ENCODE results near the gene CHMP4A. TPM values are rescaled to one million over a fixed set of nuclear protein-coding genes. Genes with fewer than 3 reads are reported as not detected.

CHMP4A gene
- total RNA-seq, 4 donors from 2014 or later, result 93.4 to 134 (median 106) TPM

GRCh38 chr14:24194873-24195185 lies 18.5 kb downstream of the CHMP4A start:
- Histone ChIP-seq H3K9me3 (no peaks in the 10 kb centered on the region), H3K27ac (peak overlapping the region; percentile 85 to 99 (median 96)), H3K4me3 (peak overlapping the region; percentile 82 to 83), H3K4me1 (peaks cover 4 to 51% (median 16%) of the 10 kb centered on the region in 3 donors), H3K36me3 (peaks cover 0 to 50% of the 10 kb centered on the region in 2 donors), H3K27me3 (no peaks in the 10 kb centered on the region)
- TF ChIP-seq CTCF (IDR thresholded peaks at IDR 0.05), result no peak
- no peak for TF ChIP-seq EP300 (IDR thresholded peaks at IDR 0.05)
- no peak for TF ChIP-seq POLR2A (IDR thresholded peaks at IDR 0.05)
- no peak for TF ChIP-seq POLR2AphosphoS5 (IDR thresholded peaks at IDR 0.05)
- 41 to 80% methylated on average over 1 to 3 of the region's 8 CpGs for WGBS, 2 donors (ENCODE audit: low coverage in 1 of 2)
- no peak for ATAC-seq

DNA sequence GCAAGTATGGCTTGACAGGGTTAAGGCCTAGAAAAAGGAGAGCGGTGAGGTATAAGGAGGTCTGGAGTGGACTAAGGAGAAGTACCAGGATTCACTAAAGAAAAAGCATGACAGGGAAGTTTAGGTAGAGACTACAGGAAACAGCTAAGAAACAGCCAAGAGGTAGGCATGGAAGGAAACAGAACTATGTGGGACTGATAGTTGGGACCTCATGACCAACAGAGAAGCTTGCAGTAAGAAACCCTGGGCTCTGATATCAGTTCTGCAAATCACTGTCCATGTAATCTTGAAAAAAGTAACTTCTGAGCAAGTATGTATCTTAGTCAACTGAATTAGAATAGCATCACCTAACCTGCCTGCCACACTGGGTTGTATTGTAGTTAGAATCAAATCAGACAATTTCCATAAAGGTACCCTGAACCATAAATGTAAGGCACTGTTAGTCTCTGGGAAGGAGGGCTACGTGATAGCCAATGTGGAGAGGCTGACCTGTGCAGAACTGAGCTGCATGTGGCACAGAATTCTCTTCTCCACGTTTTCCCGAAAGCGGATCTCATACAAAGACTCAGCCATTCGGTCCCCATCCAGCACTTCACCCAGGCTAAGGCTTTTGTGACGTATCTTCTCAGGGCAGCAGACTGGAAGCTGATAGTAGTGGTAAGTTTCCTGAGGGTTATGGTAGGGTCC lies 19.0 kb downstream of the CHMP4A start:
- Histone ChIP-seq H3K27ac (peak overlapping the region in 3 of 4 donors; percentile 96 to 99 (median 96)), H3K27me3 (no peaks in the 10 kb centered on the region), H3K36me3 (peaks cover 0 to 45% of the 10 kb centered on the region in 2 donors), H3K9me3 (no peaks in the 10 kb centered on the region), H3K4me3 (peak overlapping the region; percentile 82 to 83), H3K4me1 (peaks cover 4 to 51% (median 16%) of the 10 kb centered on the region in 3 donors)
- TF ChIP-seq EP300 (IDR thresholded peaks at IDR 0.05) (no peak), CTCF (IDR thresholded peaks at IDR 0.05) (no peak), POLR2AphosphoS5 (IDR thresholded peaks at IDR 0.05) (no peak), POLR2A (IDR thresholded peaks at IDR 0.05) (no peak)
- no peak for ATAC-seq
- WGBS, 2 donors (ENCODE audit: low coverage in 1 of 2), result 73% methylated on average over 6 to 7 of the region's 7 CpGs

DNA sequence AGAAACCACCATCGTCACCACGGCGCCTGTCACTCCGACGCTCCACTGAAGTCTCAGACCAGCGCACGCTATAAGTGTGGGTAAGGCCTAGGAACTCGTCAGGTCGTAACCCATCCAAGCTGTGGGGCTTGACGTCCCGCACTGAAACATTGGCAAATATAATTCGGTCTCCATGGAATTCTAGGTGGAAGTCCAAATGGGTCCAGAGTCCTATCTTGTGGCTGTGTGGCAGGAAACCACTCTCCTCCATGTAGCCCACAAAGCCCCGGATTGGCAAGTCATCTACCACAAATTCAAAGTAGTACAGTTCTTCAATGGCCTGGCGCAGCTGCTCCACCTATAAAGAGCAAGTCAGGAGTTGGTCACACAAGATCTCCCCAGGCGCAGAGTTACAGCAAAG lies 20.4 kb downstream of the CHMP4A start:
- no peak overlapping the region for H3K27ac ChIP-seq
- TF ChIP-seq CTCF (IDR thresholded peaks at IDR 0.05) (no peak), POLR2A (IDR thresholded peaks at IDR 0.05) (no peak), POLR2AphosphoS5 (IDR thresholded peaks at IDR 0.05) (no peak)
- no peak for ATAC-seq
- H3K4me3 ChIP-seq, result no peak overlapping the region
- H3K27me3 ChIP-seq, result no peaks in the 10 kb centered on the region
- 90 to 95% methylated on average over 2 to 14 of the region's 15 CpGs for WGBS, 2 donors (ENCODE audit: low coverage in 1 of 2)
- H3K36me3 ChIP-seq, result peaks cover 0 to 41% of the 10 kb centered on the region in 2 donors
- peaks cover 4 to 50% (median 19%) of the 10 kb centered on the region in 3 donors for H3K4me1 ChIP-seq
- no peaks in the 10 kb centered on the region for H3K9me3 ChIP-seq

- TF ChIP-seq EP300 (IDR thresholded peaks at IDR 0.05), result no peak
- TF ChIP-seq POLR2AphosphoS5 (IDR thresholded peaks at IDR 0.05), result no peak
- no peak for TF ChIP-seq CTCF (IDR thresholded peaks at IDR 0.05)
- TF ChIP-seq POLR2A (IDR thresholded peaks at IDR 0.05), result no peak
- Histone ChIP-seq H3K4me1 (peaks cover 0 to 41% (median 19%) of the 10 kb centered on the region in 3 donors), H3K9me3 (no peaks in the 10 kb centered on the region), H3K4me3 (no peak overlapping the region), H3K27me3 (no peaks in the 10 kb centered on the region), H3K27ac (no peak overlapping the region), H3K36me3 (peaks cover 0 to 56% of the 10 kb centered on the region in 2 donors)
- 85 to 88% methylated on average over 5 to 8 of the region's 10 CpGs for WGBS, 2 donors (ENCODE audit: low coverage in 1 of 2)
- ATAC-seq, result no peak
Measured at GRCh38 chr14:24190416-24190815, 22.9 kb downstream of the CHMP4A start.

- Histone ChIP-seq H3K9me3 (no peaks in the 10 kb centered on the region), H3K27me3 (no peaks in the 10 kb centered on the region), H3K4me3 (no peak overlapping the region), H3K27ac (peak overlapping the region in 3 of 4 donors; percentile 72 to 83 (median 81)), H3K36me3 (peaks cover 0 to 66% of the 10 kb centered on the region in 2 donors), H3K4me1 (peaks cover 0 to 35% (median 14%) of the 10 kb centered on the region in 3 donors)
- 82 to 93% methylated on average over 3 to 8 of the region's 9 CpGs for WGBS, 2 donors (ENCODE audit: low coverage in 1 of 2)
- TF ChIP-seq POLR2AphosphoS5 (IDR thresholded peaks at IDR 0.05) (no peak), EP300 (IDR thresholded peaks at IDR 0.05) (no peak), POLR2A (IDR thresholded peaks at IDR 0.05) (no peak), CTCF (IDR thresholded peaks at IDR 0.05) (no peak)
- no peak for ATAC-seq
Measured at GRCh38 chr14:24189460-24189859, 23.8 kb downstream of the CHMP4A start.

All from gastroesophageal sphincter (tissue), 4 donors.